CD4-positive, alpha-beta T cell treated with Interleukin-6 for 4 hours (primary cell): ENCODE measurements around the gene SPRYD3.

Experiments used
- DNase-seq: peaks from one replicate; pipeline ENCODE4 v3.0.0-alpha.2; 2020; ENCODE audit warnings: mixed read lengths

Gene SPRYD3

DNA sequence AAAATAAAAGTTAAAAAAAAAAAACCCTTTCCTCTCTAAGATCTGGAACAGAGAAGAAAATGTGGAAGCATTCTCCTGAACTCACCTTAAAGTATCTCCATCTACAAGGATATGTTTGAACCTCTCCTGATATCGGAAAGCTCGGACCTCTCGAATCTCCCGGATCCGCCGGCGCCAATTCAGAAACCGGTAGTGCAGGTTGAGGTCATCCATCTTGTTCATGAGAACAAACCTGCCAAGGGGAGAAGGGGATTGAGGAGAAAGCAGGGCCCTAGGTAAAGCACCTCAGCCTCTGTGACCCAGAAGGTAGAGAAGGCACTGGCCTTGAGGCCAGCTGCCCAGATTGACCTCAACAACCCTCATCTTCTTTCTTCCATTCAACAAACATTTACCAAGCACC lies 2.2 kb downstream of the SPRYD3 start:
- DNase-seq: no peak

- DNase-seq: no peak
Observed at GRCh38 chr12:53076461-53076860, 2.7 kb downstream of the SPRYD3 start.

GRCh38 chr12:53074999-53075370 lies 4.2 kb downstream of the SPRYD3 start:
- DNase-seq: no peak

GRCh38 chr12:53074283-53074998 lies 4.7 kb downstream of the SPRYD3 start:
- DNase-seq: no peak

DNA sequence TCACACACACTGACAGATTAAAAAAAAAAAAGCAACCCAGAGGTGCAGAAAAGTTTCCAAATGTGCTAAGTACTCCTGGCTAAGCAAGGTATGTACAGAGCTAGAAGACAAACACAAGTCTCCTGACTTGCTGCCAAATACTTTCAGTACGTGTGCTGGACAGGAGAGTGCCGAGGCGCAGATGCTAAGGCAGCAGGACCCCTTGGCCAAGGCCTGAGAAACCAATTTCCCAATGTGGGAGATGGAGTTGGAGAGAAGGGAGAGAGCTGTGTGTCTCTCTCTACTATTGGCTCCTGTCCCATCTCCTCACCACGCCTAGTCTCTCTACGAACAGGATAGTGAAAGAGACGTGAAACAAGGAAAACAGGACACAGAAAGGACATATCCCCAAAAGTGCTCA lies 5.3 kb downstream of the SPRYD3 start:
- DNase-seq: no peak

DNA sequence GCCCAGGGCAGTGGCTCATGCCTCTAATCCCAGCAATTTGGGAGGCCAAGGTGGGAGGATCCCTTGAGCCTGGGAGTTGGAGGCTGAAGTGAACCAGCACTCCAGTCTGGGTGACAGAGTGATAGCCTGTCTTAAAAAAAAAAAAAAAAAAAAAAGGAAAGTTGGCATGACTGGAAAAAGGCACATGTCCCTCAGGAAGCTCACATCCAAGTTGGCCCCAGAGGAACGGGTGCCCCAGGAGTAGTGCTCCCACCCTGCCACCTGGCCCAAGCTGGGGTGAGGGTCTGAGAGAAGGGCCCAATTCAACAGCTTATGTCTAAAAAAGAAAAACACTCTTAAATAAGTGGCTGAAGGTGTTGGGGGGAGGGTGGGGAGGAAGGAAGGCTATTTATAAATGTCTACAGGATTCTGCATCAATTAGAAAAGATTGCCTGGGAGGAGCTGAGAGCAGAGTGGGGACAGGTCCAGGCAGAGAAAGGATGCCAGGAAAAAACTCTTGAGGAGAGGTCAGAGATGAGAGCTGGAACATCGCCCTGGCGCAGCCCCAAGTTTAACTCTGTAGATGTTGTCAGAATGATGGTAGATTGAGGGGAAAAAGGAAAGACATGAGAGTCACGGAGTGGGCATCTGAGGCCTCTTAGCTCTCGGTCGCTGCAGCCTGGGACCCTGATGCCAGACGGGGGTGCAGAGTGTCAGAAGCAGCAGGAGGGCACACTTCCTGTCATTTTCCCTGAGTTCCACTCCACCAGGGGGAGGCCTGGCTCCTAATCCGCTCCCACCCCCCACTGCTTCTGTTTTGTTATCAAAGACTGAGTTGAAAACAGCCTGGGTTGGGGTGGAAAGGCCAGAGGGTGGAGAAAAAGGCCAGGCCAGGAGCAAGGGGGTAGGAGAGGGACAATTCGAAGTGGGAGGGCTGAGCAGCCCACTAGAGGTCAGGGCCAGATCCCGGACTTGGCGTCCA lies 7.3 kb downstream of the SPRYD3 start:
- no peak for DNase-seq

- no peak for DNase-seq
Observed at GRCh38 chr12:53070877-53071492, 8.2 kb downstream of the SPRYD3 start.

DNA sequence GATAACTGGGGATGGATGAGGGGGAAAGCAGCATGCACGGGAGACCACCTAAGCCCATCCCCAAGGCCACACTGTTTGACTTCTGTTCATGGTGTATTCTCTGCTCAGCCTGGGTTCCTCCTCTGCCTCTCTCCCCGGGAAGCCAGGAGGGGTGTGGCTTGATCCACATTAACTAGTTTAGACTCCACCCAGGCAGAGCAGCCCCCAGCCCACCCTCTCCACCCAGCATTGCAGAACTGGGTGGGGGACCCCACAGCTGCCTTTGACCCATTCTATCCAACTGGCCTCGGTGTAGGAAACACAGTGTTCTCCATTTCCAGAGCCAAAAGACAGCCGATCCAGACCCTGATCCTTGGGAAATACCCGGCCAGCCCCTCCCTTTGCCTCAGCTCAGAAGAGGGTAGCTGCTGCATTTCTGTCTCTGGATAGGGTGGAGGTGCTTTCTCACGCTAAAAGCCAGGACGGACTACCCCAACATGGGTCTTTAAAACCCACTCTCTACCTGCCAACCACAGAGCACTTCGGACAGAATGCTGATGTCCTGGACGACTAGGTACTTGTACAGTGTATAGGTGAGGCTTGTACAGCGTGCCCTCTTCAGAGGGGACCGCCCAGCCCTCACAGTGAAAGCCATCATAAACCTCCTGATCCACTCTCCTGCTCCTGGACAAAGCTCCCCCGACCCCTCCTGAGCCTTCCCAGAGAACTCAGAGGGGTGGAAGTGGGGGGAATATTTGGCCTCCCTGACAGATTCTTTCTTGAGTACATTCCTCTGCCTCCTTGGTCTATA lies 9.4 kb downstream of the SPRYD3 start:
- no peak for DNase-seq

GRCh38 chr12:53068811-53069585 lies 10.2 kb downstream of the SPRYD3 start:
- no peak for DNase-seq

DNA sequence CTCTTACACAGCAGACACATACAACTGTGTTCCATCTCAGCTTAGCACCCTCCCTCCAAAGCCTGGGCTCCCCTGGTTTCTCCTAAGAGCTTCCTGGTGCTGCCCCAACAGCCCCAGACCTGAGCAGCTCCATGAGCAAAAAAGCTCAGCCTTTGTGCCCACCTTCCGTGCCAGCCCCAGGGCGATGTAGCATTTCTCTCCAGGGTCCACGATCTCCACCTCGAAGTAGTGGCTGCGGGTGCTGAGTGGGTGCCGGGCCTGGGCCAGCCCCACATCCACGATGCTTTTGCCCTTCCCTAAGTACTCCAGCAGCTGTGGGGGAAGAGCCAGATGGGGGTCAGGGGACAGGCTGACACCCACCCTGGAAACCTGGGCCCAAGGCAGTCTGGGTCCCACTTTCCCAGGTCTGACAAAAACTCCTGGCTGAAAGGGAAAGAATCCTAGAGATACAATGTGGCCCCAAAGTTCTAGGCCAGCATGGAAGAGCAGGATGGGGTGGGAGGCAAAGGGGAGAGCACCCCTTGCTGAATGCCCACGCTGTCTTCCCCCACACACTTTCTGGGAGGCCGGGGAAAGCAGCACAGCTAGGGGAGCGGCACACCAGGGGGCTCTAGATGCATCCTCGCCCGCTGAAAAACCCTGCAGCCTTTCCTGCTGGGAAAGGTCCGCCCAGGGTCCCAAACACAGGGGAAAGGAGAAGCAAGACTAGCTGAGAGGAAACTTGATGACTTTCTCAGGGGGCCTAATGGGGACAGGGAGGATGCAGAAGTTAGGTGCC lies 11.0 kb downstream of the SPRYD3 start:
- DNase-seq: no peak

GRCh38 chr12:53067074-53067992 lies 11.9 kb downstream of the SPRYD3 start:
- no peak for DNase-seq

DNA sequence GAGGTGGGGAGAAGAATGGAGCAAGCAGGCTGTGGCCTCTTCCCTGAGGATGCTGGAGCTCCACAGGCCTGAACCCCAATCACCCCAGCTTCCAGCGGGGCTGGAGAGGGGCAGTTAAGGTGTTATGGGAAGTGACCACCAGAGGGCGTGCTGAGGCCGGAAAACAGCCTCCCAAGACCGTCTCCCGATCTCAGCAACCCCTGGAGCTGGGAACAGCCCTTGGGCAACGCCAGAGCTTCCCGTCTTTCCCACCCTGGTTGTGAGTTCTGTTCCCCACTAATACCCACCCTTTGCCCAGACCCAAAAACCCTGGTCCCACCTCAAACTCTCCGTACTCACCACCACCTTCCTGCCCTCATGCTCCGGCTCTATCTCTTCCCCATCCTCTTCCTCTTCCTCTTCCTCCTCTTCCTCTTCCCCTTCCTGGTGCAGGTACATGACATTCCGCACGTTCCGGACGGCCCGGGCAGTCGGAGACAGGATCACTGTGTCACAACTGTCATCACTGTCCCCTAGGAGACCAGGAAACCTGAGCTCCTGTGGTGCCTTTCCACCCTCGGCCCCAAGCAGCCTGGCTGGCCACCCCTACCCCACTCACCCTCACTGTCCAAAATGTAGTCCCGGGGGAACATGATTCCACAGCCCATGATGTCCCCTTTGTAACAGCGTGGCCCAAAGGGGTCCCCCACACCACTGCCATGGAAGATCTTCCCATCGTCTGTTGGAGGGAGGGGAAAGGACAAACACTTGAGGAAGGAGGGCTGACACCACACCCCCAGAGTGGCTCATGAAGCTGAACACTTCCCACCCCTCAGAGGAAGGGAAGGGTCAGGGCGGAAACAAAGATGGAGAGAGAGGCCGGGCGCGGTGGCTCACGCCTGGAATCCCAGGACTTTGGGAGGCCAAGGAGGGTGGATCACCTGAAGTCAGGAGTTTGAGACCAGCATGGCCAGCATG lies 12.9 kb downstream of the SPRYD3 start:
- peak; percentile 78 for DNase-seq

GRCh38 chr12:53065470-53065869 lies 13.7 kb downstream of the SPRYD3 start:
- no peak for DNase-seq

GRCh38 chr12:53064613-53065436 lies 14.4 kb downstream of the SPRYD3 start:
- no peak for DNase-seq

- no peak for DNase-seq
Observed at GRCh38 chr12:53063708-53064612, 15.2 kb downstream of the SPRYD3 start.

- no peak for DNase-seq
Observed at GRCh38 chr12:53062977-53063707, 16.0 kb downstream of the SPRYD3 start.
